GM21737 (cell line): ENCODE measurements around the gene OXCT2.
"Not testable (repeated sequence)": the region's sequence is repeated elsewhere in the genome, so short reads cannot be mapped to it uniquely, and the experiment has no call there.

Experiments
- ATAC-seq: cut with Tn5 transposase; IDR thresholded peaks from one replicate; pipeline ENCODE4 v1.9.1; 2021; ENCODE audit warnings: mild to moderate bottlenecking, moderate library complexity; ENCODE audit not compliant: unreplicated experiment

Gene OXCT2

GRCh38 chr1:39763619-39764374 lies 7.4 kb downstream of the OXCT2 start:
- ATAC-seq: not testable (repeated sequence)

GRCh38 chr1:39762550-39763540 lies 8.3 kb downstream of the OXCT2 start:
- ATAC-seq: no peak

GRCh38 chr1:39761557-39762260 lies 9.4 kb downstream of the OXCT2 start:
- no peak for ATAC-seq

GRCh38 chr1:39761016-39761415 lies 10.1 kb downstream of the OXCT2 start:
- ATAC-seq: no peak

GRCh38 chr1:39760074-39761008 lies 10.8 kb downstream of the OXCT2 start:
- ATAC-seq: no peak

GRCh38 chr1:39759436-39759726 lies 11.8 kb downstream of the OXCT2 start:
- no peak for ATAC-seq

GRCh38 chr1:39758556-39759435 lies 12.4 kb downstream of the OXCT2 start:
- ATAC-seq: no peak

GRCh38 chr1:39757501-39757900 lies 13.6 kb downstream of the OXCT2 start:
- no peak for ATAC-seq

GRCh38 chr1:39755965-39756659 lies 15.0 kb downstream of the OXCT2 start:
- no peak for ATAC-seq

- no peak for ATAC-seq
Observed at GRCh38 chr1:39754906-39755504, 16.1 kb downstream of the OXCT2 start.

- no peak for ATAC-seq
Observed at GRCh38 chr1:39754026-39754570, 17.1 kb downstream of the OXCT2 start.

GRCh38 chr1:39753132-39754025 lies 17.8 kb downstream of the OXCT2 start:
- no peak for ATAC-seq

GRCh38 chr1:39752703-39753102 lies 18.4 kb downstream of the OXCT2 start:
- ATAC-seq: no peak

- no peak for ATAC-seq
Observed at GRCh38 chr1:39751595-39751994, 19.6 kb downstream of the OXCT2 start.

- ATAC-seq: no peak
Observed at GRCh38 chr1:39745016-39745670, 26.0 kb downstream of the OXCT2 start.

- ATAC-seq: peak; percentile 88
Observed at GRCh38 chr1:39738622-39739366, 32.4 kb downstream of the OXCT2 start, which contains the start of gene PPIE. TSS of gene PPIE (plus strand) at chr1:39738882. CDS start at chr1:39738901, 19 bp downstream.
